ENCODE results near the gene SNRNP25.
"Not testable (repeated sequence)": the region's sequence is repeated elsewhere in the genome, so short reads cannot be mapped to it uniquely, and the experiment has no call there.

SNRNP25 gene

GRCh38 chr16:42069-42457 lies 11.6 kb upstream of the SNRNP25 start:
- DNase-seq (ENCODE audit: low read depth): no peak

- DNase-seq (ENCODE audit: low read depth): no peak
These were observed 10.9 kb upstream of the SNRNP25 start for GRCh38 chr16:42691-43090.

- DNase-seq (ENCODE audit: low read depth): no peak
These were observed 10.3 kb upstream of the SNRNP25 start for GRCh38 chr16:43294-43693.

GRCh38 chr16:44655-45054 lies 9.0 kb upstream of the SNRNP25 start:
- DNase-seq (ENCODE audit: low read depth): no peak

- no peak for DNase-seq (ENCODE audit: low read depth)
These were observed 8.2 kb upstream of the SNRNP25 start for GRCh38 chr16:45454-45853.

GRCh38 chr16:46510-46909 lies 7.1 kb upstream of the SNRNP25 start:
- DNase-seq (ENCODE audit: low read depth): not testable (repeated sequence)

GRCh38 chr16:47234-47633 lies 6.4 kb upstream of the SNRNP25 start:
- DNase-seq (ENCODE audit: low read depth): no peak

- DNase-seq (ENCODE audit: low read depth): no peak
These were observed 2.6 kb upstream of the SNRNP25 start for GRCh38 chr16:50769-51591.

- DNase-seq (ENCODE audit: low read depth): no peak
These were observed 581 bp downstream of the SNRNP25 start for GRCh38 chr16:54237-54581.

GRCh38 chr16:55571-56136 lies 2.0 kb downstream of the SNRNP25 start:
- no peak for DNase-seq (ENCODE audit: low read depth)

GRCh38 chr16:56231-56927 lies 2.8 kb downstream of the SNRNP25 start:
- DNase-seq (ENCODE audit: low read depth): no peak

- no peak for DNase-seq (ENCODE audit: low read depth)
These were observed 4.1 kb downstream of the SNRNP25 start for GRCh38 chr16:57711-58110.

GRCh38 chr16:58491-59439 lies 5.1 kb downstream of the SNRNP25 start:
- no peak for DNase-seq (ENCODE audit: low read depth)

- DNase-seq (ENCODE audit: low read depth): no peak
These were observed 5.9 kb downstream of the SNRNP25 start for GRCh38 chr16:59440-60059.

- no peak for DNase-seq (ENCODE audit: low read depth)
These were observed 6.5 kb downstream of the SNRNP25 start for GRCh38 chr16:60166-60565.

GRCh38 chr16:60929-61878 lies 7.6 kb downstream of the SNRNP25 start:
- no peak for DNase-seq (ENCODE audit: low read depth)

GRCh38 chr16:61879-62281 lies 8.3 kb downstream of the SNRNP25 start:
- no peak for DNase-seq (ENCODE audit: low read depth)

GRCh38 chr16:62283-62967 lies 8.8 kb downstream of the SNRNP25 start:
- no peak for DNase-seq (ENCODE audit: low read depth)

GRCh38 chr16:62968-63391 lies 9.4 kb downstream of the SNRNP25 start:
- DNase-seq (ENCODE audit: low read depth): no peak

- no peak for DNase-seq (ENCODE audit: low read depth)
These were observed 9.8 kb downstream of the SNRNP25 start for GRCh38 chr16:63466-63865.
